Activated T-cell treated with anti-CD3 and anti-CD28 coated beads for 24 hours (primary cell): ENCODE measurements around the gene PLD4.

ENCODE experiments used
- DNase-seq: peaks from one replicate; pipeline ENCODE4 v3.0.0-alpha.2; 2020; ENCODE audit warnings: low read depth

Gene PLD4

DNA sequence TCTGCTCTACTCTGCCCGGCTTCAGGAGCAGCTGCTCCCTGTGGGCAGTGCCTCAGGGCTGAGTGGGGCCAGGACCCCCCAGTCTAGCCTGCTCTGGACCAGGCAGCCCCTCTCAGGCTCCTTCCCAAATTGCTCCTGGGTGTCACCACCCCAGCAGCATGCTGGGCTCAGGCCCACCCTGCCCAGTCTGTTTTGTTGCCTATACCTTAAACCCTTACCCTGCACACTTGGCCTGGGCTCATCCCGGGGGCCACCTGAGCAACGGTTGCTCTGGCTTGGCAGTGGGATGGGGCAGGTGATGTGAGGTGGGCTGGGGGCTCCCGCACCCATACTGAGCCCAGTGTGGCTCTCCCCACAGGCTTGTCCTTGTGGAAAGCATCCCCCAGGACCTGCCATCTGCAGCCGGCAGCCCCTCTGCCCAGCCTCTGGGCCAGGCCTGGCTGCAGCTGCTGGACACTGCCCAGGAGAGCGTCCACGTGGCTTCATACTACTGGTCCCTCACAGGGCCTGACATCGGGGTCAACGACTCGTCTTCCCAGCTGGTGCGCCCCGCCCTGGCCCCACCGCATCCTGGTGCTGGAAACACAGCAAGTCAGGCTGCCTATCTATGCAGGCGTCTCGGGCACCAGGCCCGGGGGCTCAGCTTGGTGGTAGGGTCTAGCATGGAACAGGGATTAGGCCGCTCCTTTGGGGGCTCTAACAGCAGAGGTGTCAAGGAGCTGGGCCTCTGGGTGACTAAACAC lies 3.9 kb downstream of the PLD4 start:
- no peak for DNase-seq

DNA sequence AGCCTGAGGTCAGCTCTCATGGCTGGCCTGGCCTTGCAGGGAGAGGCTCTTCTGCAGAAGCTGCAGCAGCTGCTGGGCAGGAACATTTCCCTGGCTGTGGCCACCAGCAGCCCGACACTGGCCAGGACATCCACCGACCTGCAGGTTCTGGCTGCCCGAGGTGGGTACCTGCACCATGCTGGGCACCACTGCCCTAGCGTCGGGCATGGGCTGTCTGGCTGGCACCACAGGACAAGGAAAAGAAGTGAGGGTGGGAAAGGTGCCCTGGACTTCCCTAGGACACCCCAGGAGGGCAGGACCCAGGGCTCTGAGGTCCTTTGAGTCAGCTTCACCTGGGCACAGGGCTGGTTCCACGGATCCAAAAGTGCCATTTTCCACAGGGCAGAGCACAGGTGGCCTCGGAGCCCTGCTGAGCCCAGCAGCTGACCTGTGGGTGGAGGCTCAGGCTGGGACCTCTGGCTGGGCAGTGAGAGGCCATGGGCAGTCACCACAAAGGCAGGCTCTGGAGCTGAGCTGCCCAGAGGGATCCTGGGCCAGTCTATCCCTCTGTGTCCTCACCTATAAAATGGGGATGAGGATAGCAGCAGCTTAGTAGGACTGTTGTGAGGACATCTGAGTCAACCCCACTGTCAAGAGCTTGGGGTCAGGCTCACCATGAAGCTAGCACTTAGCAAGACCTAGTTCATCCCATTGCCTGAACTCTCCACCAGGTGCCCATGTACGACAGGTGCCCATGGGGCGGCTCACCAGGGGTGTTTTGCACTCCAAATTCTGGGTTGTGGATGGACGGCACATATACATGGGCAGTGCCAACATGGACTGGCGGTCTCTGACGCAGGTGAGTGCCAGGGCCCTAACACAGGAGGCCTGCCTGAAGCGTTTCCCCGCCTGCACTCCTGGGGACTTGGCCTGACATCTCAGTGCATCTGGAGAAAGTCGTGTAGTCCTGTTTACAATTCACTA lies 4.9 kb downstream of the PLD4 start:
- no peak for DNase-seq

DNA sequence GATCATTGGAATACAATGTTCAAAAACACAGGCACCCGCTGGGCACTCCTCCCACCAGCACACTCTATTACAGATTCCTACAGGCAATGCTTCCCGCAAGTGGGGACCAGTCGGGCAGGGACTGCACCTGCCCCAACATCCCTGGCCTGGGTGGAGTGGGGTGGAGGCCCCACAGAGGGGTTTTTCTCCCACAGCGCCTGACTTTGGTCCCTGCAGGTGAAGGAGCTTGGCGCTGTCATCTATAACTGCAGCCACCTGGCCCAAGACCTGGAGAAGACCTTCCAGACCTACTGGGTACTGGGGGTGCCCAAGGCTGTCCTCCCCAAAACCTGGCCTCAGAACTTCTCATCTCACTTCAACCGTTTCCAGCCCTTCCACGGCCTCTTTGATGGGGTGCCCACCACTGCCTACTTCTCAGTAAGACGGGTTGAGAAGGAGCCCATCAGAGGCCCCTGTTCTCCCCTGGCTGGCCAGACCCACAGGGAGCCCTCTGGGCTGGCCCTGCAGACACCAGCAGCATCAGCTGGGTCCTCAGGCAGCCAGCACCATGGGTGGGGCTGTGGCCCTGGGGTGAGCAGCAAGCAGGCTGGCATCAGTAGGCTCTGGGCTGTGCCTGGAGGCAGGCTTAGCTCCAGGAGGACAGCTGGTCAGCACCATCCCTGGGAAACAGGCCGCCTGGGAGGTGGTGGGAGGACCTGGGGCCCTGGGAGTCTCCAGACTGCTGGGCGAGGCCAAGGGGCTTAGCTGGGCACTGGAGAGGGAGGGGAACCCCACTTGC lies 6.0 kb downstream of the PLD4 start:
- no peak for DNase-seq

DNA sequence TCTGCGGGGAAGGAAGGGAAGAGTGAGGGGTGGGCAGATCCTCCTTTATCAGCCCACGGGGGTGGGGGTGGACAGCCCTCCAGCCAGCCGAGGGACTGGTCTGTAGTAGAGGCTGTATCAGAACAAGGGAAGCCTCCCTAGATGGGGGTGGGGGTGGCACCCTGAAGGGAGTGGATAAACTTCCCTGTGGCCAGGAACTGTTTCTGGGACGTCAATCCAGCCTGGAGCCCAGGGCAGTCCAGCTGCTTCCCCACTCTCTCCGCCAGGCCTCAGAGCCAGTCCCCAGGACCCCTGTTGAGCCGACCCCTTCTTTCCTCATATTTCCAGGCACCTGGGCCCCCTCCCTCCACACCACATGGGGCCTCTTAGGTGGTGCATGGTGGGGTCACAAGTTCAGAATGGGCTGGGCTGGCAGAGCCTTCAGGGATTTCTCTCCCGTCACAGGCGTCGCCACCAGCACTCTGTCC lies 6.7 kb downstream of the PLD4 start:
- DNase-seq: no peak

DNA sequence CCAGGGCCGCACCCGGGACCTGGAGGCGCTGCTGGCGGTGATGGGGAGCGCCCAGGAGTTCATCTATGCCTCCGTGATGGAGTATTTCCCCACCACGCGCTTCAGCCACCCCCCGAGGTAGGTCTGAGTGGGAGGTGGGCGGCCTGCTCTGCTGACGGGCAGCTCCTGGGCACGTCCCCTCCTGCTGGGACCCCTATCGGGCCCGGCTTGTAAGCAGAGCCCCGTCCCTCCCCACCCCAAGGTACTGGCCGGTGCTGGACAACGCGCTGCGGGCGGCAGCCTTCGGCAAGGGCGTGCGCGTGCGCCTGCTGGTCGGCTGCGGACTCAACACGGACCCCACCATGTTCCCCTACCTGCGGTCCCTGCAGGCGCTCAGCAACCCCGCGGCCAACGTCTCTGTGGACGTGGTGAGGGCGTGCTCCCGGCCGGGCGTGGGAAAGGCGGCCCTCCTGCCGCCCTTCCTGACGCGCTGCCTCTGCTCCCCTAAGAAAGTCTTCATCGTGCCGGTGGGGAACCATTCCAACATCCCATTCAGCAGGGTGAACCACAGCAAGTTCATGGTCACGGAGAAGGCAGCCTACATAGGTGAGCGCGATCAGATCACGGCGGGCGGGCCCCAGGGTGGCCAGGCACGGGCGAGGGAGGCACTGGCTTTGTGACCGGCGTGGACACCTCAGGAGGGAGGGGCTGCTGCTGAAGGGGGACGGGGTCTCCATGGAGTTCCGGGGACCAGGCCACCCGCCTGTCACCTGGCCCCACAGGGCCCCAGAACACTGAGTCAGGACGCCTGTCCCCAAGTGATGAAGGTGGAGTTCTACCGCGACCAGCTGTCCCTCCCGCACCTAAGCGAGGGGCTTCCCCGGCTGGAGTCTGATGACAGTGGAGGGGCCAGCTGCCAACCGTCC lies 7.3 kb downstream of the PLD4 start:
- DNase-seq: no peak

DNA sequence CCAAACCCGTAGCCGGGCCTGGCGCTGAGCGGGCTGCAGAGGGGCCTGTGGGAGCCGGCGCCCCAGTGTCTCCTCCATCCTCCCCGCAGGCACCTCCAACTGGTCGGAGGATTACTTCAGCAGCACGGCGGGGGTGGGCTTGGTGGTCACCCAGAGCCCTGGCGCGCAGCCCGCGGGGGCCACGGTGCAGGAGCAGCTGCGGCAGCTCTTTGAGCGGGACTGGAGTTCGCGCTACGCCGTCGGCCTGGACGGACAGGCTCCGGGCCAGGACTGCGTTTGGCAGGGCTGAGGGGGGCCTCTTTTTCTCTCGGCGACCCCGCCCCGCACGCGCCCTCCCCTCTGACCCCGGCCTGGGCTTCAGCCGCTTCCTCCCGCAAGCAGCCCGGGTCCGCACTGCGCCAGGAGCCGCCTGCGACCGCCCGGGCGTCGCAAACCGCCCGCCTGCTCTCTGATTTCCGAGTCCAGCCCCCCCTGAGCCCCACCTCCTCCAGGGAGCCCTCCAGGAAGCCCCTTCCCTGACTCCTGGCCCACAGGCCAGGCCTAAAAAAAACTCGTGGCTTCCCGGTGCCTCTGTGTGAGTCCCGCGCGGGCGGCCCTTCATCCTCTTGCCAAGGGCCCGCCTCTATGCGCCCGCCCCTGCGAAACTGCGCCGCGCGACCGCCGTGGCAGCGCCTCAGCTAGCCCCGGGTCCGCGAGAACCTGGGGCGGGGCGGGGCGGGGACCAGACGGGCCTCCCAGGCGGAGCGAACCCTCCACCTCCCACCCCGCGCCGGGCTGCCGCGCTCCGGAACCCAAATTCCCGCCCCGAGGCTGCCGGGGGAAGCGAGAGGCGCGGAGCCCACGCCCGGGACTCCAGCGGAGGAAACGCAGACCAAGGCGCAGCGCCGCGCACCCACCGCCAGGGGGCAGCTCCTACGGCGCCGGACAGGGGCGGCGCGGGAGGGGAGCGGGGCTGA lies 8.3 kb downstream of the PLD4 start:
- peak; percentile 84 for DNase-seq

DNA sequence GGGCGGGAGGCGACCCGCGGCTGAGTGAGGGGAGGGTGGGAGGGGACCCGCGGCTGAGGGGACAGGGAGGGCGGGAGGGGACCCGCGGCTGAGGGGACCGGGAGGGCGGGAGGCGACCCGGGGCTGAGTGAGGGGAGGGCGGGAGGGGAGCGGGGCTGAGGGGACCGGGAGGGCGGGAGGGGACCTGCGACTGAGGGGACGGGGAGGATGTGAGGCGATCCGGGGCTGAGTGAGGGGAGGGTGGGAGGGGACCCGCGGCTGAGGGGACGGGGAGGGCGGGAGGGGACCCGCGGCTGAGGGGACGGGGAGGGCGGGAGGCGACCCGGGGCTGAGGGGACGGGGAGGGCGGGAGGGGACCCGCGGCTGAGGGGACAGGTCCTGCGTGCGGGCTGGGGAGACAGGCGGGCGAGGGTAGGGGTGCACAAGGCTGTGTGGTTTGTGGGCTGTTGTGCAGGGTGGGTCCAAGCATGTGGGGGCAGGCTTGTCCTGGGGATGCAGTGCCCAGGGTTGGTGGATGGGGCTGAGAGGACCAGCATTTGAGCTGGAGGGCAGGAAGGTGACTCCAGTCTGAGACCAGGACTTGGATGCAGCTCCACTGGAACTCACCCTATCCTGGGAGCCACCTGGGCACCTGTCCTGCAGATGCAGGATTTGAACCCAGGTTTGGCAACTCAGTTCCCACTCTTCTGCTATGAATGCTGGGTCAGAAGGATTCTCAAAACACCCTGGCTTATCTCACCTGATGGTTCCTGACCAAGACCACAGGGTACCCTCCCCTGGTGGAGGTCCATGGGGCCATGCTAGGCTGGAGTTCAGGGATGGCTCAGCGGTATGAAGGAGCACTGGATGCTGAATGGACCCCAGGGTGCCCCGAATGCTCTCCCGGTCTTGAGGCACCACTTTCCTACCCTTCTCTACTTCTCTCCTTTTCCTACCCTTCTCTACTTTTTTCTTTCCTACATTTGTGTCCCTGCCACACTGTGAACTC lies 9.4 kb downstream of the PLD4 start:
- DNase-seq: no peak

DNA sequence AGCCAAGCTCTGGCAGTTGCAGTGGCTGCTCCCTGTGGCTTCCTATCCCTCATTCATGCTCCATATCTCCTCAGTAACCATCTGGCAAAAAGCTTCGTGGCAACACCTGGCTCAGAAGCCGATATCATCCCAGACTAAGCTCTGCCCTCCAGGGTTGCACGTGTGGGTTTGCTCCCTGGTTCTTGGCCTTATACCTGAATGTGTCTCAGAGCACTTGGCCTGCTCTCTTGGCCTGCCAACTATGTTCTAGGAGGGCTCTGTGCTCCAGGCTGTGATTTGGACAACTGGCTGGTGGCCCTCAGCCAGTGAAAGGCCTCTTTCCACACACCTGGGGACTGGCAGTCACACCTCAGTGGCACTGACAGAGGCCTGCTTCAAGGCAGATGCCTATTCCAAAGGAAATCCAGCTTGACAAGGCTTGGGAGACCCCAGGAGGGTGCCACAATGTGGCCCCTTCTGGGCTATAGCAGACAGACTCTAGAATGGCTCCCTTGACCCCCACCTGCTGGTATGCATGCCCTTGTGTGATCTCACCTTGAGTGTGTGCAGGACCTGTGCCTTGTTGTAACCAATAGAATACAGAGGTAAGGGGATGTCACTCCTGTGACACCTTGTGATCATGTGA lies 10.5 kb downstream of the PLD4 start:
- DNase-seq: no peak

DNA sequence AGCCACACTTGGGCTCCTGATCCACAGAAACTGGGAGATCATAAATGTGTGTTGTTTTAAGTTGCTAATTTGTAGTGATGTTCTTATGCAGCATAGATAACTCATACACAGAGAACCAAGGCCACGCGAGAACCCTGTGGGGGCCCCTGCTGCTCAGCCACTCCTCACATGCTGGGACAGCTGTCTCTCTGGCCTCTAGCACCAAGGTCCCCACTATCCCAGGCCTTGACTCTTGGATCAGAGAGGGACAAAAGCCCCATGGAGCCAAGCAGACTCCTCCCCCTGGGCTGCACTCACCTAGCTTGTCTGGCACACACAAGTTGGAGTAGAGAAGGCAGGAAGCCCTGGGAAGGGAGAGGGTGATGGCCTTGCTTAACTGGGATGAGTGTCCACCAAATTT lies 11.3 kb downstream of the PLD4 start:
- no peak for DNase-seq

DNA sequence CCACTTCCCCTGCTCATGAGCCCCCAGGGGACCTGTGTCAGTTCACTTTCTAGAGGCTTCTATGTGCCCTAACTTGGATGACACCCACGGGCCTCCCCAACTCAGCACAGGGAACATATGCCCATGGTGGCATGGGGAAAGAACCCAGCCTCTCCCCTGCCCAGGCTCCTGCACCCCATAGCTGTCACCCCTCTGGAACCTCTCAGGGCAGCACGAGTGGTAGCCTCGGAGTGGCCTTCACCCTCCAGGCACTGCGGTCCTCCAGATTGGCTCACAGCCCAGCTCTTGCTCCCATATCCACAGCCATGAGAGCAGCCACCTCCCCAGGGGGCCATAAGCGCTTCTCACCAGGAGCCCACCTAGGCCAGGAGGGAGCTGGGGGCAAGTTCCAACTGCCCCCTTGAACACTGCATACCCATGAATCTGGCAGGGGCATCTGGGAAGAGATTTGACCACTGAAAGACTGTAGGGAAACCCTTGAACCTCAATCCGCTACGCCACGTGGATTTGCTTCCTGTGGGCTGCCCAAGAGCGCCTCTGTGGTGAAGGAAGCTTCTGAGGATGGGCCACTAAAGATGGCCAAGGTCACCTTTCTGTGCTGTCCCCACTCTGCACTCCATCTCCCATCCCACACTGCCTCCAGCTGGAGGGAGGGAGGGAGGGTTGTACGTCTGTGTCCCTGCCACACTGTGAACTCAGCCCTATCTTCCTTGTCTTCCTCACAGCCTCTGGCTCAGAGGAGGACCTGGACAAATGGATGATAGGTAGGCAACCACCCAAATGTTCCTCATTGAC lies 11.9 kb downstream of the PLD4 start:
- no peak for DNase-seq

DNA sequence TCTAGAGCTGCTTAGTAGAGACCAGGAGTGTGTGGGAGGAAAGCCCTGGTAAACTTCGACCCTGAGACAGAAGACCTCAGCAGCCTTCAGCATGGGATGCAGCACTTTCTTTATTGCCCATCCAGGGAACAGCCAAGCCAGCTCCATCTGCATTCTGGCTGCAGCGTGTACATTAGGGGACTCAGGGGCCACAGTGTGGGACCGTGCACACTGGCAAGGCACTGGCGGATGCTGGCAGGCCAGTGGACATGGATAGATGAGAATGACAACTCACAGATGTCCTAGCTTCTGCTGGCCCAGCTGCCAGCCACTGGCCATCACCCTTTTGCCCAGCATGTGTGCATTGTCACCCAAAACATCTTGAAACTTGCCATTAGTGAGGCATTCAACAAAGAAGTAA lies 12.5 kb downstream of the PLD4 start:
- DNase-seq: no peak

DNA sequence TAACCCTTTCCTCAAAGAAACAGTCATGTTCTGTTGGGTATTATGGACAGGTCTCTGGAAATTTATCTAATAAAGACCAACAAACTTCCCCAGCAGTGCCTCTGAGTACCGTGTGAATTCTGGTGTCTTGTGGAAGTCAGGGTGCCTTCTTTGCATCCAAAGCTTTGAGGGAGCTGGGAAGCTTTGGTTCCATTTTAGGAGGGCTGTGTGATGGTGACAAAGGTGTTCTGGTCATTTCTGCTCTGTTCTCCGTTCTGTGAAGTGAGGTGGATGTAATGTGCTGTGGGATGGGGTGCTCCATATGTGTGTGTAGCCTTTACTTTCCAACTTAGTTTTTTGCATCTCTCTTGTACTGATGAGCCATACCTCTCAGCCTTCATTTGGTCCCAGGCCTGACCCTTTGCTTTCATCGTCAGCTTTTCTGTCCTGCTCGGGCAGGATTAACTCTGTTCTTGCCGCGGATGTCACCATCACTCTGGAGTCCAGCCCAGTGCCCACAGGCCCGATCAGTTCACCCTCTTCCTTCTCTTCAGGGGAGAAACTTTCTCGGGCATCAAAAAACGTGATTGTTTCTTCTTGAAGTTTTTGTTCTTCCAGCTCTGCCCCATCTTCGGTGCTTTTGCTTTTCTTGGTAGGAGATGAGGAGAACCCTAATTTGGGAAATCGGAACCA lies 13.2 kb downstream of the PLD4 start:
- no peak for DNase-seq

DNA sequence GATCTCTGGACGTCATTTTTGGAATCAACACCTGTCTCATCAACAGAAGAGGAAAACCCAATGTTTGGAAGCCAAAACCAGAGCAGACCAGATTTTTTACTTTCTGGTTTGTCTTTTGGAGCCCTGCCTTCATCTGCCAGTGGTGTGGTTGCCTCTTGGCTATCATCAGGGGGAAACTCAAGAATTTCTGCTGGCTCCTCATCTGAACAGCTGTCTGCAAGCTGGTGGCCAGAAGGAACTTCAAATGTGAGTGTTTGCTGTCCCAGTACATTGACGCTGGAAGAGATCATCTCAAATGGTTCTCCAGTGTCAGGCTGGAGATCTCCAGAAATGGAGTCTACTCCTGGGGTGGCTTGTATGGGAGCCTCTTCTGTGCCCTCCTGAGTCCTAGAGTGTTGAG lies 13.8 kb downstream of the PLD4 start:
- no peak for DNase-seq

DNA sequence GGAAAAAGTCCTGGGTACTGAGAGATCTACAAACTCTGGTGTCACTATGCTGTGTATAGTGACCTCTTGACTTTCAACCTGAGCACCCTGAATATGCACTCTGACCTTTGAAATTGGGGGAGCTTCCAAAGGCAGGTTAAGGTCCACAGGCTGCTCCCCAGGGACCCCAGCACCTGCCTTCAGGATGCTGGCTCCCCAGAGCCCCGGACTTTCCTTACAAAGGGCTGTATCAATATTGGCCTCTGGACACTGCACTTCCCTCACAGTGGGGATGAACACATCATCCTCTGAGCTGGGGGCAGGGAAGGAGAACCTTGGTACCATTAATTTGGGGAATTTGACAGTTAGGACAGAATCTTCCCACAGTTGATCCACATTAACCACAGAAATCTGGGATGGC lies 14.3 kb downstream of the PLD4 start:
- no peak for DNase-seq

DNA sequence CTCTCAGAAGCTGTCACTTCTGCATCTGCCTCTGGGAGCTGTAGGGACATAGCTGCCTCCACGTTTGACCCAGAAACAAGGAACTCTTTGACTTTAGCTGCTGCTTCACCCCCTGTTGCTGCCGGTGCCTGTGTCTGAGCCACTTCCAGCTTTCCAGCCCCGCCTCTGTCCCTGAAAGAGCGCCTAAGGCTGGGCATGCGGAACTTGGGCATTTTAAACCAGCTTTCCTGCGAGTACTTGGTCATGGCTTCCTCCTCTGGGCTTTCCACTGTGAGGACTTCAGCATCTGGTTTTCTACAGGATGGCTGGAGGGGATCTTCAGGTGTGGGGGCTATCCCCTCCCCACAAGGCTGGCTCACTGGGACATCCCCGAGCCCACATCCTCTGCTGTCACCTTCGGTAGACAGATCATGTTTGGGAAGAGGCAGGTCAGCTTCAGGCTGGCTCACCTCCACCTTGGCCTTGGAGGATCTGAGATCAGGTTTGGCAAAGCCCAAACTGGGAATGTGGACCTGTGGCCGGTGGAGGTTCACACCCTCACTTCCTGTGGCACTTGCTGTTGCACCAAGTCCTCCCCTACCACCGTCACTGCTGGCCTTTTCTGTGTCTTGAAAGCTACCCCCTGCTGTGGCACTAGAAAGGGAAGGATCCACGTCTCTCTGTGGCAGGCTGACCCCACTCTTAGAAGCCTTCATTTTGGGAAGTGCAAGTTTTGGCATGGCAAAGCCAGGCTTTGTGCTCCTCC lies 15.2 kb downstream of the PLD4 start:
- DNase-seq: no peak

DNA sequence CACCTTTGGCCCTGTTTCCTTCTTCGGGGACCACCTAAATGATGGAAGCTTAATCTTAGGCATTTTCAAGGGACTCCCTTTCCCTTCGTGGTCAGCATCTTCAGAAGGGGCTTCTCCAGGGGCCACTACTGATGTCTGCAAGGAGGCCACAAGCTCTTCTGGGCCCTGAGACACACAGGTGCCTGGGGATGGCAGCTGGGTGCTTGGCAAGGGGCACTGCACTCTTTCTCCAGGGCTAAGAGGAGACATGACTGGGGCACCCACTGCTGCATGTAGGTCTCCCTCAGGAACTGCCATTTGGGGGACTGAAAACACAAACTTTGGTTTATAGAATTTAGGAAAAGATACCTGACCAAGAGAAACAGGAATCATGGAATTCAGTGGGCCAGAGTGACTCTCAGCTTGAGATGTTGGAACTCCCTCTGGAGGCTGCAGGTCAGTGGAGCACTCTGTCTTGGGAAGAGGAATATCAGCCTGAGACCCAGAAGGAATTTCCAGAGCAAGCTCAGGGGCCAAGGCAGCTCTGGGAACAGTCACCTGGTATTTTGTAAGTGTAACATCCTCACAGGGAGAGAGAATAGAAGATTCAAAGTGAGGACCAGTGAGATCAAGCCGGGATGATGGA lies 16.0 kb downstream of the PLD4 start:
- DNase-seq: no peak
